A204.1 (cell line): Measurements from ENCODE around the gene DTX1.

Experiments
- FAIRE-seq: peaks from 2 replicates; lab custom pipeline; 2012; peaks lifted over from hg19 to GRCh38; lab: Jason Lieb, UNC

Gene DTX1

GRCh38 chr12:113071135-113072112 is 14.9 kb downstream of the DTX1 start:
- no peak for FAIRE-seq

- FAIRE-seq, result no peak
Measured at GRCh38 chr12:113072136-113072535, 15.6 kb downstream of the DTX1 start.

GRCh38 chr12:113073586-113073985 is 17.1 kb downstream of the DTX1 start:
- no peak for FAIRE-seq

- FAIRE-seq, result no peak
Measured at GRCh38 chr12:113075137-113075683, 18.7 kb downstream of the DTX1 start.

GRCh38 chr12:113077057-113077858 is 20.7 kb downstream of the DTX1 start:
- no peak for FAIRE-seq

- FAIRE-seq, result no peak
Measured at GRCh38 chr12:113077859-113078255, 21.3 kb downstream of the DTX1 start.

- FAIRE-seq, result no peak
Measured at GRCh38 chr12:113081873-113082272, 25.3 kb downstream of the DTX1 start.

GRCh38 chr12:113082486-113083148 is 26.1 kb downstream of the DTX1 start:
- FAIRE-seq, result no peak

GRCh38 chr12:113083863-113084435 is 27.4 kb downstream of the DTX1 start:
- FAIRE-seq, result no peak

- no peak for FAIRE-seq
Measured at GRCh38 chr12:113086249-113087164, 30.0 kb downstream of the DTX1 start.

- FAIRE-seq, result no peak
Measured at GRCh38 chr12:113087193-113087592, 30.7 kb downstream of the DTX1 start.

- FAIRE-seq, result no peak
Measured at GRCh38 chr12:113088037-113088436, 31.5 kb downstream of the DTX1 start.

GRCh38 chr12:113088971-113089756 is 32.6 kb downstream of the DTX1 start:
- no peak for FAIRE-seq

GRCh38 chr12:113089839-113090238 is 33.3 kb downstream of the DTX1 start:
- FAIRE-seq, result no peak

GRCh38 chr12:113090740-113091139 is 34.2 kb downstream of the DTX1 start:
- FAIRE-seq, result no peak

- FAIRE-seq, result no peak
Measured at GRCh38 chr12:113091506-113091905, 35.0 kb downstream of the DTX1 start.

GRCh38 chr12:113092607-113093408 is 36.3 kb downstream of the DTX1 start:
- FAIRE-seq, result no peak

- FAIRE-seq, result no peak
Measured at GRCh38 chr12:113093409-113094101, 37.0 kb downstream of the DTX1 start.

GRCh38 chr12:113094738-113095137 is 38.2 kb downstream of the DTX1 start:
- no peak for FAIRE-seq
